Measurements from ENCODE around the gene RPS4Y2.

RPS4Y2 gene

GRCh38 chrY:20755808-20756207 is at the start of gene RPS4Y2:
Gene RPS4Y2, plus strand, starts transcription at chrY:20756108. Its CDS starts 56 bp downstream, at chrY:20756164.
- no peak for DNase-seq

GRCh38 chrY:20714391-20714790 is 41.5 kb upstream of the RPS4Y2 start:
- DNase-seq, result no peak

- no peak for DNase-seq
Measured at GRCh38 chrY:20726184-20726907, 29.6 kb upstream of the RPS4Y2 start.

- DNase-seq, result no peak
Measured at GRCh38 chrY:20735200-20735599, 20.7 kb upstream of the RPS4Y2 start.

DNA sequence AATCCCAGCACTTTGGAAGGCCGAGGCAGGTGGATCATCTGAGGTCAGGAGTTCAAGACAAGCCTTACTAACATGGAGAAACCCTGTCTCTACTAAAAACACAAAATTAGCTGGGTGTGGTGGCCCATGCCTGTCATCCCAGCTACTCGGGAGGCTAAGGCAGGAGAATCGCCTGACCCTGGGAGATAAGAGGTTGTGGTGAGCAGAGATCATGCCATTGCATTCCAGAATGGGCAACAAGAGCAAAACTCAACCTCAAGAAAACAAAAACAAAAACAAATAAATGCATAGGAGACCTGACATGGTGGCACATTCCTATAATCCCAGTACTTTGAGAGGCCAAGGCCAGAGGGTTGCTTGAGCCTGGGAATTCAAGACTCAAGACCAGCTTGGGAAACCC is 16.1 kb upstream of the RPS4Y2 start:
- no peak for DNase-seq

- DNase-seq, result no peak
Measured at GRCh38 chrY:20740609-20741008, 15.3 kb upstream of the RPS4Y2 start.

DNA sequence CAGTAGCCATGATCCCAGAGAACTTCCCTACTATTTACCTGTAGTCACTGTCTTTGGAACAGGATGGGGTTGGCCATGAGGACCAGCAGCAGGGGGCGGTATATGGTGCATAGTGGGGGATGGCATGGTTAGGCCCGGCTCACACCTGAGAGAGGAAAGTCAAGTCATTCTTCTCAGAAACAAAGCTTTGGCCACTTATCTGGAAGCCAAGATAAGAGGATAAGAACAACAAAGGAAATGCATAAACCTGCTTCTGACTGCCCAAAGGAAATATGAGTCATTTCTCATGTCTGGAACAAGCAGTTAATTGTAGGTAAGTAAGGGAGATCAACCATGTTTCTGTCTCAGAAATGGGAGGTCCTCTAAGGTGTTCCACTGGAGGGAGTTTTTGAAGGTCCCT is 10.8 kb upstream of the RPS4Y2 start:
- no peak for DNase-seq

DNA sequence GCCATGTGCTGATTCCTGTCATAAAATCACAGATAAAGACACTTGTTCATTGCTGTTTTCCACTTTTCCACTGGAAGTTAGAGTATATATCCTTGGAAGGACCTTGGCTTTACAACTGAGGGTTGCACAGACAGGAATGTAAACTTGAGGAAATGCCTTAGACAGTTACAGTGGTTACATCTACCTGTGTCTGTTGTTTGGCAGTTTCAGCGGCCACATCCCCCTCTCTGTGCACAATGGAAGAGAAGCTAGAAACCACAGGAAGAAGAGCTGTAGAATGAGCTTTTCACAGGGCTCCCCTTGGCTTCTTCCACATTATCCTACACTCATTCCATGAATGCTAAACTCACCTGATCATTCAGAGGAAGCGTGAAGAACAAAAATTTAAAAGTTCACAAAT is 9.0 kb upstream of the RPS4Y2 start:
- DNase-seq, result no peak

DNA sequence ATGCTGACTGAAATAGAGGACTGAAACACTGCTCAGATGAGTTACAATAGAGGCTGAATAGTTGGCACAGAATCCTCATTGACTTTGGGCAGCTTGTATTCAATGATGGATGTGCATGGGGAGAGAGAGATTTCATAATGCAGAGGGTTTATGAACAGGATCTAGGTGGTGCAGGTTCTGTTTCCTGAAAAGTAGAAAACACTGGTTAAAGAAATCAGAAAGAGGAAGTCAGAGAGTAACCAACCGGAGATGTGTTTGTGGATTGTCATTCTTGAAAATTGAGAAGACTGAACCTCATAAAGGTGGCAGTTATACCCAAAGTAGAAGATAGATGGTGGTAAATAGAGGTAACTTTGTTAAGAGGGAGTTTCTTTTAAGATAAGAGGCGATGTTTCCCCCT is 8.0 kb downstream of the RPS4Y2 start:
- no peak for DNase-seq

DNA sequence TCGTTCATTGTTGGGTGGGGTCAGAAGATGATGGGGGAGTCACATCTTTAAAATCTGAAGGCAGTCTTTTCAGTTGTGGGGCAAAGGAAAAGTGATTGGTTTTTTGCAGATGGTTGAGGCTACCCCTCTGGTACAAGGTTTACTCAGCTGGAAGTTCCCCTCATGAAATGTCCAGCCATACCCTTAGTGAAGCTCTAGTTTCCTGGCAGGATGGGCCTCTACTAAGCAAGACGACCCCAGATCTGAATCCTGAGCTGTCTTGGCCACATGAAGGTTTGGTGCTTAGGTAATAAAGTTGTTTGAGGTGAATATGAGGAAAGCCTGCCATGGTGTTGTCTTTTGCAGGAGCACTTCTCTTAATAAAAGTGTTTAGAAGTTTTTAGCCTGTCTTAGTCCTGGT is 9.2 kb downstream of the RPS4Y2 start:
- no peak for DNase-seq

- DNase-seq, result no peak
Measured at GRCh38 chrY:20770755-20771154, 14.8 kb downstream of the RPS4Y2 start.

- DNase-seq, result no peak
Measured at GRCh38 chrY:20776104-20776503, 20.2 kb downstream of the RPS4Y2 start.

- DNase-seq, result no peak
Measured at GRCh38 chrY:20780104-20780654, 24.3 kb downstream of the RPS4Y2 start.

- no peak for DNase-seq
Measured at GRCh38 chrY:20780776-20781175, 24.9 kb downstream of the RPS4Y2 start.

DNA sequence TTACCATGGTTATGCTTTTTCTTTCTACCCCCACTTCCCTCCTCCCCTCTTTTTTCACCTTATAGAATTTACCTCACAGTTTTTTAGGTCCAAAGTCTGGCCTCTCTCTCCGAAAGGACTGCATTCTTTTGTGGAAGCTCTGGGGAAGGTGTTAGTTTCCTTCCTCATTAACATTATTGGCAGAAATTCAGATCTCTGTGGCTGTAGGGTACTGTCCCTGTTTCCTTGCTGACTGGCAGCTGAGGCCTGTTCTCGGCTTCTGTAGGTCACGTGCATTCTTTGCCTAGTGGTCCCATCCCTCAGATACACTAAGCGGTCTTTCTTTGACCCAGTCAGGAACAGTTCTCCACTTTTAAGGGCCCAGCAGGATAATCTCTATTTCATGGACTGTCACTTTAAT is 25.5 kb downstream of the RPS4Y2 start:
- no peak for DNase-seq

GRCh38 chrY:20784965-20785364 is 29.1 kb downstream of the RPS4Y2 start:
- no peak for DNase-seq

DNA sequence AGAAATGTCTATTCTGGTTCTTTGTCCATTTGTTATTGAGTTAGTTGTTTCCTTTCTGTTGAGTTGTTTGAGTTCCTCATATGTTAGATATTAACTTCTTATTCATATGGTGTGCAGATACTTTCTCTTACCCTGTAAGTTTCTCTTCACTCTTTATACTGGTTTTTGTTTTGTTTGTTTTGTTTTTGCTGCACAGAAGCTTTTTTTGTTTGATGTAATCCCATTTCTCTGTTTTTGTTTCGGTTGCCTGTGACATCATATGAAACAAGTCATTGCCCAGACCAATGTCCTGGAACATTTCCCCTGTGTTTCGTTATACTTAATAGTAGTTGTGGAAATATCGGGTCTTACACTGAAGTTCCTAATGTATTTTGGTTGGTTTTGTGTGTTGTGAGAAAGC is 31.2 kb downstream of the RPS4Y2 start:
- no peak for DNase-seq

DNA sequence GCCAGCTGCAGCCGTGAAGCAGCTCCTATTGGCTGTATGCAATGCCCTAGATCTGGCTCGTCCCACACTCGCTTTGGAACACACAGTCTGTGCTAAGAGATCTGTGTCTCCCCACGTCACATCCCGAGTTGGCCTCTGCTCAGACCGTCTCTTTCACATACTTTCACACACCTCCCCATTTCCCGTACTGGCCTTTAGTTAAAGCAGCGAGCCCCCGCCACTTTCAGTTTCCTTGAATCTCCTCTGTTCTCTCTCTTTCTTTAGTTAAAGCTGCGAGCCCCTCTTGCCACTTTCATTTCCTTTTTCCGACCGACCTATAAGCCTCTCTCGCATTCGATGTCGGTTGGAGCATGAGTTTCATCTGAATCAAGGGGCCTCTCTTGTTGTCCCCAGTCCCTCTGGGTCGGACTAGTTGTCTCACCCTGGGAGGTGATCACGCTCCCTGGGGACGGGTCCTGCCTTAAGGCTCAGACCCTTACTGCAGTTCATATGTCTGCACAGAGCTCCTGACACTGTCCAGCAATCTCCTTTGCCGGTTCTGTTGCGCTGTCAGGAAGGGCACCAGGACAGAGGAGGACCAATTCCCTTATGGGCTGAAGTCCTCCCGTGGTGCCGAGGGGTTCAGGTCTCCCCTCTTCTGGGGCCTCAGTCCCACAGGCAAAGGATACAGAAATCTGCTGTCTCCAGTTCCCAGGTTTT is 42.6 kb downstream of the RPS4Y2 start:
- DNase-seq, result no peak

DNA sequence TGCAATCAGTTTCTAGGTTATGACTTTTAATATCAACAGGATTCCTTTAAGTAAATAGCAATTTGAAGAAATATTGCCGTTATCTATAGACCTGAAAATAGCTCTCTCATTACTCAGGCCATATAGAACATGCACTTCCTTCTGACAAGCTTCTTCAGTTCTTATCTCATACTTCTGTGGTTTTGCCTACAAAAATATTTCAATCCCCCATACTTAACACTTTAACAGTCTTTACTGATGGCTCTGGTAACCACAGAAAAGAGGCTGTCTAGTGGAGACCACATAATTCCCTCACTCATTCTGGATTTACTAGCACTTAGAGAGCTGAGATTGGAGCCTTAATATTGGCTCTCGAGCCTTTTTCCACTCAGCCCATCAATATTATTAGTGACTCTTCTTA is 46.8 kb downstream of the RPS4Y2 start:
- DNase-seq, result no peak

DNA sequence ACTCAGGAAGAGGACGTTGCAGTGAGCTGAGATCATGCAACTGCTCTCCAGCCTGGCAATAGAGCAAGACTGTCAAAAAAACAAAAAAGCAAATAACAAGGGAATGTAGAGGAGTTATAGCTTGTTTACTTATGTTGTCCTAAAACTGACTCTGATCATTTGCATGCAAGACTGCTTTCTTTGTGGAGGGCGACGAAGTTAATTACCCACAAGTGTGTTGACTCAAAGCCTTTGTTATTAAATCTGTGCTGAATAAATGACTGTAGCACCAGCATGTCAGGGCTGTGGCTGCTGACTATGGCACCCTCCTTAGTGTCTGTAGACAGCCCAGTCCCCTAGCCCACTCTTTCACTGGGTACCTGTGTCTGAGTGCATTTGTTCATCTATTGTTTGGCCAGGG is 50.3 kb downstream of the RPS4Y2 start:
- DNase-seq, result no peak

DNA sequence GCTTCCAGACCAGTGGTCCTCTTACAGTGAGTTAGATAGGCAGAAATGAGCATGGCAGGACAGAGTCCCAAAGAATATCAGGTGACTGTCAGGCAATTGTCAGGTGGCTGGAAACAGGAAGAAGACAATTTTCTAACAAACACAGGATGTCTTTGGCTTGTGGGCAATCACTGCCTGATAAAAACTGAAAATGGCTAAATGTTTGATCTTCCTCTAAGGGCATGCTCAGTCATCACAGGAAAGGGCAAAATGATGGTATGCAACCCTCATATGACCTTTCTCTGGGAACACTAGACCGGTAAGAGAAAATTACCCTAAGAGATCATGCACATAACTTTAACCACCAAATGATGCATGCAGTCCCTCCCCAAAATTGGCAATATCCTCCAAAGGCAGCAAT is 57.6 kb downstream of the RPS4Y2 start:
- DNase-seq, result no peak

GRCh38 chrY:20814794-20815193 is 58.9 kb downstream of the RPS4Y2 start:
- no peak for DNase-seq

GRCh38 chrY:20817067-20817466 is 61.2 kb downstream of the RPS4Y2 start:
- DNase-seq, result no peak

Measured in CD4-positive, alpha-beta T cell treated with Interleukin-6 for 4 hours (primary cell).